NCI-H1105 (cell line): ENCODE results near the gene OTOP3.

Experiments
- DNase-seq: peaks from one replicate; lab custom pipeline; 2025; lab: John Stamatoyannopoulos, UW

OTOP3 gene

GRCh38 chr17:74916851-74917199, 18.9 kb upstream of the OTOP3 start:
- DNase-seq: no peak

GRCh38 chr17:74917430-74917829, 18.3 kb upstream of the OTOP3 start:
- DNase-seq: no peak

GRCh38 chr17:74918906-74919305, 16.8 kb upstream of the OTOP3 start:
- DNase-seq: no peak

GRCh38 chr17:74919440-74920305, 16.0 kb upstream of the OTOP3 start:
- no peak for DNase-seq

GRCh38 chr17:74920306-74920620, 15.4 kb upstream of the OTOP3 start:
- DNase-seq: no peak

GRCh38 chr17:74920642-74921025, 15.1 kb upstream of the OTOP3 start:
- no peak for DNase-seq

- no peak for DNase-seq
Measured at GRCh38 chr17:74921026-74921681, 14.5 kb upstream of the OTOP3 start.

GRCh38 chr17:74921769-74922168, 13.9 kb upstream of the OTOP3 start:
- no peak for DNase-seq

GRCh38 chr17:74922172-74922571, 13.5 kb upstream of the OTOP3 start:
- DNase-seq: no peak

- no peak for DNase-seq
Measured at GRCh38 chr17:74922694-74923537, 12.8 kb upstream of the OTOP3 start, which contains the start of gene USH1G. Gene USH1G (minus strand): TSS chr17:74923255. CDS start chr17:74923073, 182 bp downstream.

GRCh38 chr17:74923538-74924249, 12.0 kb upstream of the OTOP3 start:
- DNase-seq: peak; percentile 33

GRCh38 chr17:74924250-74924948, 11.3 kb upstream of the OTOP3 start, which contains the start of gene OTOP2:
Gene OTOP2 (plus strand): TSS chr17:74924273. CDS start chr17:74924633, 360 bp downstream.
- no peak for DNase-seq

- DNase-seq: no peak
Measured at GRCh38 chr17:74925242-74925641, 10.5 kb upstream of the OTOP3 start.

- DNase-seq: no peak
Measured at GRCh38 chr17:74928786-74929185, 6.9 kb upstream of the OTOP3 start.

GRCh38 chr17:74930535-74931036, 5.1 kb upstream of the OTOP3 start:
- no peak for DNase-seq

GRCh38 chr17:74935048-74935447, 650 bp upstream of the OTOP3 start:
- no peak for DNase-seq

- no peak for DNase-seq
Measured at GRCh38 chr17:74936470-74936799, 737 bp downstream of the OTOP3 start.

GRCh38 chr17:74937064-74938051, 1.7 kb downstream of the OTOP3 start:
- no peak for DNase-seq

GRCh38 chr17:74938194-74938950, 2.7 kb downstream of the OTOP3 start:
- DNase-seq: no peak
